Measurements from ENCODE around the gene NOVA1.

Gene NOVA1

GRCh38 chr14:26621364-26621763 lies 23.5 kb upstream of the NOVA1 start:
- POLR2A ChIA-PET, result no interaction called here
- no peak for DNase-seq (ENCODE audit: extremely low spot score)
- CTCF ChIA-PET, result no interaction called here
- TF ChIP-seq NFRKB (IDR thresholded peaks at IDR 0.05) (no peak), ELF4 (IDR thresholded peaks at IDR 0.05) (no peak), FOXA1 (IDR thresholded peaks at IDR 0.05) (no peak), L3MBTL2 (conservative IDR thresholded peaks at IDR 0.05) (no peak), FOXM1 (IDR thresholded peaks at IDR 0.05; ENCODE audit: borderline replicate concordance) (no peak), SUZ12 (IDR thresholded peaks at IDR 0.05) (no peak), BHLHE40 (IDR thresholded peaks at IDR 0.05; ENCODE audit: borderline replicate concordance) (no peak), CTBP1 (IDR thresholded peaks at IDR 0.05; ENCODE audit: borderline replicate concordance) (no peak), TARDBP (IDR thresholded peaks at IDR 0.05) (no peak), FOXK2 (IDR thresholded peaks at IDR 0.05) (no peak), ARNT (IDR thresholded peaks at IDR 0.05) (no peak), PKNOX1 (IDR thresholded peaks at IDR 0.05) (no peak), ZNF384 (IDR thresholded peaks at IDR 0.05) (no peak), LEF1 (IDR thresholded peaks at IDR 0.05; ENCODE audit: borderline replicate concordance) (no peak), HDGF (IDR thresholded peaks at IDR 0.05; ENCODE audit: borderline replicate concordance) (no peak), SP1 (IDR thresholded peaks at IDR 0.05) (no peak)

GRCh38 chr14:26611259-26611658 lies 13.4 kb upstream of the NOVA1 start:
- ChIA-PET CTCF (no interaction called here), POLR2A (no interaction called here)
- DNase-seq (ENCODE audit: extremely low spot score), result no peak
- TF ChIP-seq FOXM1 (IDR thresholded peaks at IDR 0.05; ENCODE audit: borderline replicate concordance), result no peak

- DNase-seq (ENCODE audit: extremely low spot score), result no peak
- no peak for TF ChIP-seq NFRKB (IDR thresholded peaks at IDR 0.05)
- TF ChIP-seq SUZ12 (IDR thresholded peaks at IDR 0.05), result no peak
- no peak for TF ChIP-seq ZNF384 (IDR thresholded peaks at IDR 0.05)
- TF ChIP-seq FOXA1 (IDR thresholded peaks at IDR 0.05), result no peak
- no peak for TF ChIP-seq ARNT (IDR thresholded peaks at IDR 0.05)
- TF ChIP-seq PKNOX1 (IDR thresholded peaks at IDR 0.05), result no peak
- TF ChIP-seq FOXK2 (IDR thresholded peaks at IDR 0.05), result no peak
- TF ChIP-seq L3MBTL2 (conservative IDR thresholded peaks at IDR 0.05), result no peak
- no peak for TF ChIP-seq BHLHE40 (IDR thresholded peaks at IDR 0.05; ENCODE audit: borderline replicate concordance)
- no peak for TF ChIP-seq CTBP1 (IDR thresholded peaks at IDR 0.05; ENCODE audit: borderline replicate concordance)
- TF ChIP-seq TARDBP (IDR thresholded peaks at IDR 0.05), result no peak
- TF ChIP-seq LEF1 (IDR thresholded peaks at IDR 0.05; ENCODE audit: borderline replicate concordance), result no peak
- TF ChIP-seq ELF4 (IDR thresholded peaks at IDR 0.05), result no peak
- no peak for TF ChIP-seq HDGF (IDR thresholded peaks at IDR 0.05; ENCODE audit: borderline replicate concordance)
- no peak for TF ChIP-seq FOXM1 (IDR thresholded peaks at IDR 0.05; ENCODE audit: borderline replicate concordance)
- no peak for TF ChIP-seq SP1 (IDR thresholded peaks at IDR 0.05)
- ChIA-PET POLR2A (no interaction called here), CTCF (no interaction called here)
Measured at GRCh38 chr14:26606729-26607312, 9.0 kb upstream of the NOVA1 start.

- CTCF ChIA-PET, result no interaction called here
- TF ChIP-seq BHLHE40 (IDR thresholded peaks at IDR 0.05; ENCODE audit: borderline replicate concordance) (no peak), FOXA1 (IDR thresholded peaks at IDR 0.05) (no peak), TARDBP (IDR thresholded peaks at IDR 0.05) (no peak), FOXK2 (IDR thresholded peaks at IDR 0.05) (no peak), ZNF384 (IDR thresholded peaks at IDR 0.05) (no peak), ARNT (IDR thresholded peaks at IDR 0.05) (no peak)
- DNase-seq (ENCODE audit: extremely low spot score), result no peak
- POLR2A ChIA-PET, result no interaction called here
Measured at GRCh38 chr14:26605602-26606001, 7.8 kb upstream of the NOVA1 start.

- ChIA-PET POLR2A (no interaction called here), CTCF (no interaction called here)
- no peak for DNase-seq (ENCODE audit: extremely low spot score)
- no peak for TF ChIP-seq NFRKB (IDR thresholded peaks at IDR 0.05)
- no peak for TF ChIP-seq FOXK2 (IDR thresholded peaks at IDR 0.05)
- TF ChIP-seq SP1 (IDR thresholded peaks at IDR 0.05), result no peak
- TF ChIP-seq ELF4 (IDR thresholded peaks at IDR 0.05), result no peak
- TF ChIP-seq TARDBP (IDR thresholded peaks at IDR 0.05), result no peak
- TF ChIP-seq ZNF384 (IDR thresholded peaks at IDR 0.05), result no peak
- no peak for TF ChIP-seq PKNOX1 (IDR thresholded peaks at IDR 0.05)
Measured at GRCh38 chr14:26602902-26603301, 5.1 kb upstream of the NOVA1 start.

GRCh38 chr14:26601856-26602255 lies 4.0 kb upstream of the NOVA1 start:
- ChIA-PET POLR2A (no interaction called here), CTCF (no interaction called here)
- TF ChIP-seq BHLHE40 (IDR thresholded peaks at IDR 0.05; ENCODE audit: borderline replicate concordance) (no peak), PKNOX1 (IDR thresholded peaks at IDR 0.05) (no peak), TARDBP (IDR thresholded peaks at IDR 0.05) (no peak), SUZ12 (IDR thresholded peaks at IDR 0.05) (no peak), ARNT (IDR thresholded peaks at IDR 0.05) (no peak), ELF4 (IDR thresholded peaks at IDR 0.05) (no peak), LEF1 (IDR thresholded peaks at IDR 0.05; ENCODE audit: borderline replicate concordance) (no peak), L3MBTL2 (conservative IDR thresholded peaks at IDR 0.05) (no peak), SP1 (IDR thresholded peaks at IDR 0.05) (no peak), HDGF (IDR thresholded peaks at IDR 0.05; ENCODE audit: borderline replicate concordance) (no peak), FOXA1 (IDR thresholded peaks at IDR 0.05) (no peak), CTBP1 (IDR thresholded peaks at IDR 0.05; ENCODE audit: borderline replicate concordance) (no peak), NFRKB (IDR thresholded peaks at IDR 0.05) (no peak), ZNF384 (IDR thresholded peaks at IDR 0.05) (no peak), FOXM1 (IDR thresholded peaks at IDR 0.05; ENCODE audit: borderline replicate concordance) (no peak), FOXK2 (IDR thresholded peaks at IDR 0.05) (no peak)
- no peak for DNase-seq (ENCODE audit: extremely low spot score)
